ELF-1 (cell line): ENCODE results near the gene ZBTB20.

ENCODE experiments used
- DNase-seq: peaks from one replicate; pipeline ENCODE4 v3.0.0-alpha.2; 2016; ENCODE audit warnings: low read depth, low spot score

The ZBTB20 gene

GRCh38 chr3:114411190-114411668 is 735.9 kb downstream of the ZBTB20 start:
- DNase-seq, result no peak

DNA sequence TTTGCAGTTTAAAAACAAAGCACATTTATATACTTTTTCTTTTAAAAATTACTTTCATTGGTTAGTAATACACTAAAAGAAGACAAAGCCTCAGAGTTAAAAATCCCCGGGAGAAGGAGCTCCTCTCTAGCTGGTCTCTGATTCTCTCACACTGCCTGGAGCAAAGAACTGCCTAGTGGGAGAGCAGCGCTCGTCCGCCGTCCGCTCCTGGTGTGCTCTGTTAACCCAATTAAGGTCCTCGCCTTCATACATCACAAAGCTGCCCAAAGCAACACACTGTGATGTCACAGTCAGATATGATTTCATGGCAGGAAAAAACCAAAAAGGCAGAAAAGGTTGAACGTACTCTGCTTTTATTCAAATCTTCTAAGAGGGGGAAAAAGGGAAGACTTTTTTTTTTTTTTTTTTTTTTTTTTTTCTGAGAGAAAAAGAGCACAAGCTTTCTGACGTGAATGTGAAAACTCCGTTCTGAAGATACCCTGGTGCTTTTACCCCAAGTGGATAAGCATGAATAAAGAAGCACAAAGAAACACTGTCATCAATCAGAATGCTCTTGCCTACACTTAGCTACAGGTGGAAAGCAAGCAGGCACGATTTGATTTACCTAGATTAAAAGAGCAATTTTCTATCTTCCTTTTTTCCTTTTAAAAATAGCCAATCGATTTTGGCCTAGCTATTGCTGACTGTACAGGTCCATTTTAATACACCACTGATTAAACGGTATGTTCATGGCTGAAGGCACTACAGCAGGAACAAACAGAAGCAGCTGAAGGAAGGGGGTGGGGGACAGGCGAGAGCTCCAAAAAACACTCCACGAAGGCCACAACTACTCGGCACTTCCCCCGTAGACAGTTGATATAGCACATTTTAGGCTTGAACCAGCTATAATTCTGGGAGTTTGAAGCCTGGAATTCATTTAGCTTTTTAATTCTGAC is 738.1 kb downstream of the ZBTB20 start:
- peak; percentile 64 for DNase-seq

DNA sequence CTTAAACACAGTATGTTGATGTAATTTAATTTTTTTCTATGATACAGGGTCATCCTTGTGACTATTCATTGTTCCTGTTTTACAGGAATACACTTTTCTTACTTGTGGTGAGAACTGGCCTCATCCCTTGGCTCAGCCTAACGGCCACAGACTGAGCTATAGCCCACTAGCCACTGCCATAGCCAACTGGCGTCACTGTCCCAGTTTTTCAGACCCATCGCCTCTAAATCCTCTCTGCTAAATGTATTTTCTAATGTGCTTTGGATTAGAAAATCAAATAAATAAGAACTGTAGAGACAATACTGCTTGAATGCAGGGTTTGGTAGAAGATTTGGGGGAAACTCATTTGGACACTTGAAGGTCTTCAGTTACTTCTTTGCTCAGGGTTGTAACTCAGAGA is 740.2 kb downstream of the ZBTB20 start:
- DNase-seq, result no peak

- DNase-seq, result no peak
These were observed 740.8 kb downstream of the ZBTB20 start for GRCh38 chr3:114406286-114406685.

GRCh38 chr3:114405202-114405990 is 741.7 kb downstream of the ZBTB20 start:
- DNase-seq, result no peak

DNA sequence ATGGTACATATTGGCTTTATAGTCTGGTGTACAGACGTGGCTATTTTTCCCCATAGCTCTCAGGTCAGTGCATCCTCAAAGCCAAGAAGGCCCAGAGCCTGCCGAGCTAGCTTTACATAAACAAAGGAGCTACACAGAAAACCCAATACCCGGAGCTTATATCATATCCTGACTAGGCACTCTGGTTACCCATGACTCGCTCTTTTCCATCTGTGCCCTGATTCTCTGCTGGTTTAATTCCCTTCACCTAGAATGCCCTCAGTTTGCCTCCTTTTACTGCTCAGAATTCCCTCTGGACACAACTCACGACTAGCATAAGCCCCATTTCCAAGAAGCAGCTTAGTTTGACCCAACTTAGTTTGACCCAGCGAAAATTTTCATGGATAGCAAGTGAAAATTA is 742.5 kb downstream of the ZBTB20 start:
- no peak for DNase-seq

DNA sequence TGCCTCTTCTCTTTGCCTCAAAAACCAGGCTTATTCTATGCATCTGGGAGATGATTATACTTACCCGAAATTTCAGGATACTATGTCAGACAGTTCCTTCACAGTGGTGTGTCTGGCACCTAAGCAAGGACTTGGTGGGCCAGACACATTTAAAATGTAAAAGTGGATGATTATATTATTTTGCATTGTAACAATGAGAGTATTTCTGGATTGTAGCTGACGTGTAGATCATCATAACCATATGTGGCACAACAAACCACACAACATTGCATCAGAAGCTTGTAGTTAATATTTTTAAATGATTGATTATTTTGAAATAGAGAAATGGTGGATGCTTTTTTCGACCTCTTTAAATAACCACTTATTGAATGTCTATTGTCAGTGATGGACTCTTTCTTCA is 744.2 kb downstream of the ZBTB20 start:
- no peak for DNase-seq

GRCh38 chr3:114401346-114401745 is 745.7 kb downstream of the ZBTB20 start:
- no peak for DNase-seq

DNA sequence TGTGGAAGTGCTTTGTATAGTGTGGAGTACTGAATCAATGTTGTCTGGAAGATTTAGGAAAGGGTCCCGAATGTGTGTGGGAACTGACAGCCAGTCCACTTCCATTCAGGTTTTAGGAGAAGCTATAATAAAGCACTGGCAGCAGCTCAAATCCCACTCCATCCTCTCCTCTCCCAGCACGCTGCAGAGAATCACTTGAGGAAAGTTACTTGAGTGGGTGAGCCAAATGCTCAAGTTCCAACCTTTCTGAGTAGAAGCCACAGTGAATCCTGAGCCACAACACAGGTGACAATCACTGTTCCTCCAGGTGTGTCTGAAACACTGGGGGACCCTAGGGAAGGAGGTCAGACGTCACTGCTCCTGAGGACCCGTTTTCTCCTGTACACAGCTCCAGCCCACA is 746.7 kb downstream of the ZBTB20 start:
- DNase-seq, result no peak

GRCh38 chr3:114394551-114394950 is 752.5 kb downstream of the ZBTB20 start:
- DNase-seq, result no peak

GRCh38 chr3:114393367-114394072 is 753.6 kb downstream of the ZBTB20 start:
- DNase-seq, result no peak

GRCh38 chr3:114392831-114393230 is 754.3 kb downstream of the ZBTB20 start:
- no peak for DNase-seq

DNA sequence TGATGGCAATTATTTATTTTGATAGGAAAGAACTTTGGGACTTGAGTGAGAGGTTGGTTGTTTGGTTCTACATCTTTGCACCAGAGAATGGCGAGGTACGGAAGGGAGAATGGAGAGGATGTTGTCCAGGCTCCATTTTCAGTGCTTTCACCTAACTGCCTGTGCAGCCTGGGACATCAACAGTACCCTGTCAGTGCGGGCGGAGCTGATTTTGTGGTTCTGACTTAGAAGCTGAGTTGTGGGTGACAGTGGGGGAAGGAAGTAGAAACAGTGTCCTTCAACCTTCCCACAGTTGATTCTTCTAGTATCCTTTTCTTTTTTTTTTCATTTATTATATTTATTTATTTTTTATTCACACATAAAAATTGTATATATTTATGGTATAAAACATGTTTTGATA is 757.9 kb downstream of the ZBTB20 start:
- no peak for DNase-seq

DNA sequence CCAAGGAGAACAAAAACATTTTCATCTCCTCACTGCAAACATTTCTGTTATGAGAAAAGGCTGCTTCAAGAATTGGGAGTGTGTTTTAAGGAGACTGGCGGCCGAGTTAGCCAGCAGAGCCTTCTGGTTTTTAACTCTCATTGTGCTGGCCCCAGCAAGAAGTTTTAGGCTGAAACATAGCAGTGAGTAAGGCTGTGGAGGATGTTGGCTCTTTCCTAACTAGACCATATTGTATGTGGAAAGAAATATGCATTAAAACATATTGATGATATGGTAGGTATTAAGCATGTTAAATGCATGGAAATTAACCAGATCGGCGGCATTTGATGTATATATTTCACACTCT is 762.6 kb downstream of the ZBTB20 start:
- no peak for DNase-seq

DNA sequence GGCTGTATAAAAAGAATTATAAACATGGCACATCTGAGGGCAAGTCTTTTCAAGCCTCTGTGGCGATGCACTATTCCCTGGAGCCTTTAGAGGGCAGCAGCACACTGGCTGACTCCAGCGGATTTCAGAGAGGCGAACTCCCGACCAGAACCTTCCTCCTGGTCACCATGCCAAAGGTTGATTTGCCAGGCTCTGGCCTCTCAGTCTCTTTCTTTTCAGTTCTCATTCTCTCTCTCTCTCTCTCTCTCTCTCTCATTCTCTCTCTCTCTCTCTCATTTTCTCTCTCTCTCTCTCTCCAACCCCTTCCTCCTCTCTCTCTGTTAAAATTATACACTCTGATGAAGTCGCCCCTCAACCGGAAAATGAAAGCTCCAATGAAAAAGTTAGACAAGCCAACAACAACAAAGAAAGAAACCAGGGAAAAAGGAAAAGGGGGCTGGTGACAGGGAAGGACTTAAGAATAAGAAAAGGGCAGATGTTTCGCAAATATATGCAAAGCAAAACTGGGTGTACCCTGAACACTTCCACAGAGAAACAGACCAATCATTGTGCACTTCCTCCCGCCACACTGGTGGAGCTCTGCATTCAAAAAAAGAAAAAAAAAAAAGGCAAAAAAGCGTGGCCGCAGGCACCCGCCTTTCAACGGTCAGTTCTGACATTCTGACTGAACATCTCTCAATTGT is 763.1 kb downstream of the ZBTB20 start:
- peak; percentile 66 for DNase-seq

DNA sequence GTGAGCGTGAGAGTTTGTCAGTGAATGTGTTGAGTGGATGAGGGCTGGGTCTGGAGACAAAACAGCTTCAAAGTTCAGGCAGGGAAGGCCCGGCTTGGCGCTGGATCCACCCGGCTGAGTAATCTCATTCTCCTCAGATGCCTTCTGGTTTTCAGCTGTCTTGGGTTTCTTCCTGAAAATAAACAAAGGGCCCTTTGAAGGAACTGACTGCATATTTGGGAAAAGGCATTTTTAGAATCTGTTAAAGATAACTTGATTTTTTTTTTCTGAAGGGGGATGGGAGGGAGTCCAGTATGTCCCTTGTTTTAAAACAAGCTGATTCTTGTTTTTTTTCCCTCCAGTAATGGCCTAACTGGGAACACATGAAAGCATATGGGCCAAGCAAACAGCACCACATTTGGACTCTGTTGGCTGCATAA is 766.8 kb downstream of the ZBTB20 start:
- peak; percentile 57 for DNase-seq

GRCh38 chr3:114379266-114379665 is 767.8 kb downstream of the ZBTB20 start:
- DNase-seq, result no peak

GRCh38 chr3:114378760-114379159 is 768.3 kb downstream of the ZBTB20 start:
- no peak for DNase-seq

DNA sequence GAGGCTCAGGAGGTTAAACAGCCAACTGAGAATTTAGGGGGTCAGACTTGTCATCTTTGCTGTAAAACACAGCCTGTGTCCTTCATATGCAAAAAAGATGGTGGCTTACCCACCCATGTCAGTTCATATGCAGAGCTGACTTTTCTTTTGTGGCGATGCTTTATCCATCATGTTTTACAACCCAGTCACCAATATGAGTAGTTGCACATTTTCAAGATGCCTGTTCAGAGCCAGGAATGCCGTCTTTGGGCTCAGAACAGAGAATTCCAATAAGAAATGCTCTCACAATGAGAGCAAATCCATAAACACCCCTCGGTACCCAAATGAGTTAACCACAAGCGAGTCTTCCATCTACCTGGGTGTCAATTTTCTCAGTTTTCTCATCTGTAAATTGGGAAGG is 769.7 kb downstream of the ZBTB20 start:
- DNase-seq, result no peak

- no peak for DNase-seq
These were observed 770.4 kb downstream of the ZBTB20 start for GRCh38 chr3:114376516-114377185.
